Inferior parietal cortex (tissue), 1 donor: ENCODE measurements around the gene CNTNAP4.
A peak's percentile ranks its signal among the peaks of the same experiment; 100 is the strongest.

Experiments
- DNase-seq: peaks from one replicate; pipeline ENCODE4 v3.0.0-alpha.2; 2016; ENCODE audit errors: extremely low spot score

CNTNAP4 gene

DNA sequence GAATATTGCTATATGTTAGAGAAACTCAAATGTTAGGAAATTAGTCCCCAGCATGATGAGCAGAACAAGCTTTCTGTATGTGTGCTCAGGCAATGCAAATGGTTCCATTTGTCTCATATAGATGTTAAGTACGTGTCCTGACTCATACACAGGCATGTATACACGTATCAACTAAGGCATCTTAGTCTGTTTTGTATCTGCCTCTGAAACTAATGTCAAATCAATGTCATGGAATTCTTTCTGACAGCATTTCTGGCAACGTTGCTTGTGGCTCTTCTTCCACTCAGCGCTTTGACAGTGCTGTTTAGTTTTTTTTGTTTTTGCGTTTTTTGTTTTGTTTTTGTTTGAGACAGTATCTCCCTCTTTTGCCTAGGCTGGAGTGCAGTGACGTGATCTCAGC, 111.9 kb downstream of the CNTNAP4 start:
- no peak for DNase-seq

DNA sequence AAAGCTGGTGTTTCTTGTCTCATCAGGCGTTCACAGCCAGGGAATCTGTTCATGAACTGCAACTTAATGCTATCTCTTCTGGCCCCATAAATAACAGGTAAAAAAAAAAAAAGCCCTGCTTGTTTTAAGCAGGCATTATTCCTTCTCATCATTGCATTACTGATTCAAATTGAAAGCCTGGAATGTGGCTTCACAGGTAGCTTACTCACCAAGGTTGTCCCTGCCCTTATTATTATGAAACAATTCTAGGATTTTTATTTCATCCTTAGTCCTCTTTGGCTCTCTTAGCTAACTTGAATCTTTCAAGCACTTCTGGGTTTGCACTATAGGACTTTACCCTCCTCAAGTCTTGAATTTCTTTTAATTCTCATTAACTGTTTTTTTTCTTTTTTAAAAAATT, 113.3 kb downstream of the CNTNAP4 start:
- no peak for DNase-seq

DNA sequence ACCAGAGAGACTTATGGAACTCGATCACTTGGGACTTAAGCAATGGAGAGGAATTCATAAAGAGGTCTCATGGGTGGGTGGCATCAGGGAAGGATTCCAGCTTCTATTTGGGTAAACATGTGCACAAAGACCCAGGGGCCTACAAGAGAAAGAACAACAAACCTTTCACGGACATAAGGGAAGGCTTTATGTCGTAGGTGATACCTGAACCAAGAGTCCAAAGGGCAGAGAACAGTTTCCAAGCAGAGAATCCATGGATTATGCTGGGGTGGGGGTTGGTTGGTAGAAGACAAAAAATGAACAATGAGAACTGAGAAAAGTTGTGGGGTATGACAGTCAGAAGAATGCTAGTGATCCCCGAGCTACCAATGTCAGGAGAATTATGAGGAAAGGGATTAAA, 119.8 kb downstream of the CNTNAP4 start:
- DNase-seq, result no peak

- no peak for DNase-seq
Observed at GRCh38 chr16:76409706-76410105, 132.5 kb downstream of the CNTNAP4 start.

DNA sequence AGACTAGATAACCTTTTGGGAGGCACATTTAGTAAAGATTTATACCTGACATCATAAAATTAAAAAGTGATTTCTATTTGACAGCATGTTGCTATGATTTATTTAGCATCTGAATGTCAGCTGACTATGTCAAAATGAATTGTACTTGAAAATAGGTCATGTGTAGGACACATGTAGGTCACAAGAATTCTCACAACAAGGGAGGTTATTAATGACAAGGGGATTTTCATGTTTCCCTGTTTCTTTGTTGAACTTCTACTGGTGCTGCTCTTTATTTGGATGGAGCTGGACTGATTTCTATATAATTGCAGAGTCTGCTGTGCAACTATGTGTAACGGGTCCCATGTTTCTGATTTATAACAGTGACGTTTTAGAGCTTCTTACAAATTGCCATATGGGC, 144.4 kb downstream of the CNTNAP4 start:
- no peak for DNase-seq

DNA sequence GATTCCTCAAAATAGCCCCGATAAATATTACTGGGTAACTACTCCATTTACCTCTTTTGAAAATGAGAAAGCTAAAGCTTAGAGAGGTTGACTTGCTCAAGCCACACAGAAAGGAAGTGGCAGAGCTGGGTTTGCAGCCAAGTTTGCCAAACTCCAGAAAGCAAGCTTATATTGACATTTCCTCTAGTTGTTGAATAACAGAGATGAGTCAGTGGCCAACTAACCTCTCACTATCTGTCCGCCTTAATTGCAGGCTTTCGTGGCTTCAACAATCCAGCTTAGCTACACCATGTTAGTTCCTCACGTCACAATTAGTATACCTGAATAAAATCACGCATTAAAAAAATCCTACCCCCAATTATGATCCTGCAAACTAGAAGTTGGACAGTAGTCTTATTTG, 151.7 kb downstream of the CNTNAP4 start:
- no peak for DNase-seq

DNA sequence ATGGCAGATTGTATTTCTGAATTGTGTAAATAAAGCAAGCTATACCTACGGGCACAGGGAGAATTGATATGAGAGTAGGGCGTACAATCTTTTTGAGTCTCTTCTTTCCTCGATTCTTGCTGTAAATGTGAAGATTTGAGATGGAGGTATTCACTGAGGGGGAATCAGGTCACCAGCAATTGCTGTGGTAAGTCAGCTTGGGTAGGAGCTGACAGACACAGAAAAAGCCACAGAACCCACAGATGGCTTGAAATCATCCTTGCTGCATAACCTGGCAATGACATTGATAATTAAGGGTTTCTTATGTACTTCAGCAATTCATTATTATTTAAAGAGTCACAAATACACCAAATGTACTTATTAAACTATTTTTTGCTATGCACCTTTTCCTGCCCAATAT, 164.2 kb downstream of the CNTNAP4 start:
- no peak for DNase-seq

- no peak for DNase-seq
Observed at GRCh38 chr16:76441876-76442275, 164.7 kb downstream of the CNTNAP4 start.

- no peak for DNase-seq
Observed at GRCh38 chr16:76443973-76444372, 166.8 kb downstream of the CNTNAP4 start.

GRCh38 chr16:76444832-76445231, 167.6 kb downstream of the CNTNAP4 start:
- DNase-seq, result no peak

DNA sequence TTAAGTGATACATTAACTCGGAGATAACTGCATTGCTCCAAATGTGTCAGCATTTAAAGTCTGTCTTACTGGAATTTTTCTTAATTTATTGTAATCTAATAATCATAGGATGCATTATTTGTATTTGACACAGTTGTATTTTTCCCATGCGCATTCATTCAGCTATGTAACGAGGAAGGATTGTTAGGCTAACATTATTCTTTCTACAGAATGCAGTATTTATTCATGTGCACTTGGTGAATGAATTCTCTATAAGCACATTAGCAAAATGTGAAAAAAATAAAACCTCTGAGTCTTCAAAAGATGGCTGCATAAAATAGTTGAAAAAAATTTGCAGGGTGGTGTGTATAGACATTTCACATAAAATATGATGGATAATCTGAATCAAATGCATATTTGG, 168.6 kb downstream of the CNTNAP4 start:
- no peak for DNase-seq

DNA sequence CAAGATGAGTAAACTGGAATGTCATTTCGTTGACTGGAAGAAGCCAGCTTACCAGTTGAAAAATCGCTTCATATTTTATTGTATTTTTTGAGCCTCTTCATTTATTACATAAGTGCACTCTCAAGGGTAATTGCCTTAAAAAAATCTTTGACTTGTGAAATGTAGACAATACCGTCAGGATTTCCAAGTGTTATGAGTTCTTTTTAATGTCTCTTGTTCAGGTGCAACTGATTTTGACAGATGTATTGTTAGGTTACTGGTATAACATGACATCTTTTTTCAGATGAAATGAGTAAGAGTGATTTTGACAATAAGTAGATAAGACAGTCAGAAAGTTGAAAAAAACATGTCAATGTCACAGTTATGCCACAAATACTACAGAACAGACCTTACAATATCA, 169.1 kb downstream of the CNTNAP4 start:
- no peak for DNase-seq

- DNase-seq, result no peak
Observed at GRCh38 chr16:76450890-76451289, 173.7 kb downstream of the CNTNAP4 start.

DNA sequence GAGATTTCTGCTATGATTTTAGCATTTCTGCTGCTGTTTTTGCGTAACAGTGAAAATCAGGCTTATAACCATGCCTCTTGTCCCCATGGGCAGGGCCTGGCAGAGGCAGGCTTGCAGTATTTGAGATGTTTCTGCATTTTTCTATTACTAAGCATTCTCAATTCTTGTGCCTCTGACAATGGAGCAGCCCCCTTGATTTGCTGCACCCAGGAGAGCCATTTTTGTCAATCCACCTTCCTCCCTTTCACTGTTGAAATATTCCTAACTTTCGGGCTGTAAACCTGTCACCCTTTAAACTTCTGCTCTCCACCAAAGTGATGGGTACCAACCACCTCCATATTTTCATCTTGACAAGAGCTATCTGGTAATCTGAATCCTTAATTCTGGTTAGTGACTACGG, 178.1 kb downstream of the CNTNAP4 start:
- DNase-seq, result no peak

DNA sequence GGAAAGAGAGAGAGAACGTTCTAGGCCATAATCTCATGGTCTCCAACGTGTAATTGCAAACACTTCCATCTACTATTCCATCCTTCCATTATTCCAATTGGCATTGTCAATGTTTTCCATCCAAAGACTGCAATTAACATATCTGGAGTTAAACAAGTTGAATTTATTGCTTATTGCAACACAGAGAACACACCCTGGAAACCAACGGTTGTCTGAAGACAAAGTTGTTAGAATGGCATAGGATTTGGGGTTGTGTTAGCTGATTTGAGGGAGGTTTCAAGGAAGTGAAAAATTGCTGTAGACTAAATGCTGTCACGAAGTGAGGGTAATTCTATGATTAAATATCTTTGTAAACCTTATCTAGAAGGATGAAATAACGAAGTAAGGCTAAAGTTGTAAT, 178.8 kb downstream of the CNTNAP4 start:
- no peak for DNase-seq

DNA sequence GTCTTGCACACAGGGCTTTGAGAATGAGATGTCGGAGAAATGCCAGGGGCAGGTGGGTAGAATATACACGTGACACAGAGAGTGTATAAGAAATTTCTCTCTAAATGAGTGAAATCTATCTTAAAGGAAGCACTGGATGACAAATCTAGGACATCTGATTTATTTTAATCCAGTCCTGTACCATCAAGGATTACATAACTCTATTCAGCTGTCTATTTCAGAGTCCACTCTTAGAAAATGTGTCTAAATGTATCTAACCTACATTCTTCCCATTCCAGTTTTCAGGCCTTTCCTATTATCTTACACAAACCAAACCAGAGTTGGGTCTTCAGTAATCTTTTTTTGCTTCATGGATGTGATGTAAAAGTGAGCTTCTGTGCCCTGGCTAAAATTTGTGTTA, 181.9 kb downstream of the CNTNAP4 start:
- peak; percentile 38 for DNase-seq

DNA sequence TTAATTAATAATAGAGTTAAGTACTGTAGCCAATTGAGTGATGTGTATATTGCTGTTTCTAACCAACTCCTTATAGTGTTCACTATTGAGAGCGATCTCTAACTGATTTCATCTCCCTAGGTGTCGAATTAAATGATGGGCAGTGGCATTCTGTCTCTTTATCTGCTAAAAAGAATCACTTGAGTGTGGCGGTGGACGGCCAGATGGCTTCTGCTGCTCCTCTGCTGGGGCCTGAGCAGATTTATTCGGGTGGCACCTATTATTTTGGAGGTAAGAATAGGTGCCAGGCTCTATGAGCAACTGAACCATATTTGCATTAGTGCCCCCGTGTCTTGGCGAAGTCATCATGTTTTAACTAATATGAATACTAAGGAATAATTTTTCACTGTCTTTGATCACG, 184.6 kb downstream of the CNTNAP4 start:
- no peak for DNase-seq

DNA sequence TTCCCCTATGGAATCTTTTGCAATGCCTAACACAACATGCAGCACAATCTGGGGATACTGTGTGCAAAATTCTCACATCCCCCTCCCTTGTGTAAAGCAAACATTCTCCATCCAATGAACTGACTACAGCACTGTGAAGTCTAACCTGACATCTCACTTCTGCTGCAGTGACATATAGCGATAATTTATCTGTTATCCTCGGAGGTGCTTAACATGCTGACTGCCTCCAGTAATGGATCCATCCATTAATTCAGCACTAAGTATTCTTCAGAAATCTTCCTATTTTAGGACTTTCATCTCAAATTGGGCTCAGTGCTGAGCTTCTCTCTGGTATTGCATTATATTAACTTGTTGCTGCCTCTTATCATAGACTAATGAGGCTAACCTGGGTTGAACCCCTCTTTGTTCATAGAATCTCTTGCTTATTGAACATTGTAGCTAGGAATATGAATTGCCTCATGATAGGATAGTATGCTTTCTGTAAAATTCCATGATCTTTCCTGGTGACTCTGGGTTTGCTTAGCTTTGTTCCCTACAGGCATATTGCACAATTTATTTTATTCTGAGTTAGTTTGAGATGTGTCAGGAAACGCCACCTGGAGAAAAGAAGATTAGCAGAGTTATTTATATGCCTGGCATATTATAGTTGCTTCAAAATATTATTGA, 187.9 kb downstream of the CNTNAP4 start:
- DNase-seq, result no peak

DNA sequence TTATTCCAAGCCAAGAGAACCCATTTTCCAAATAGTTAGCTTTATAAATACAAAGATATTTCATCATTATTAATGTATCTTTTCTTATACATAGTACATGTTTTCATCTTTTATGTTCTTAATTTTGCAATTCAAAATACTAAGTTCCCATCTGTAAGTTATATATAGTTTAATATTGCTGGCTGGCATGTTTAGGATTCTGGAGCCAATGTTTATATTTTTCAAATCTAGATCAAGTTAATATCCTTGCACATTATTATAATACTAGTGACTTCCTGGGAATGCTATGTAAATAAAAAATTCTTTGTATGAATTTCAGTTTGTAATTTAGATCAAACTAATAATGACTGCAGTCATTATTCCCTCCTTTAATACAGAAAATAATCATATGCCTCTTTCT, 189.7 kb downstream of the CNTNAP4 start:
- no peak for DNase-seq

- DNase-seq, result no peak
Observed at GRCh38 chr16:76474048-76474447, 196.8 kb downstream of the CNTNAP4 start.

GRCh38 chr16:76478105-76478504, 200.9 kb downstream of the CNTNAP4 start:
- no peak for DNase-seq

DNA sequence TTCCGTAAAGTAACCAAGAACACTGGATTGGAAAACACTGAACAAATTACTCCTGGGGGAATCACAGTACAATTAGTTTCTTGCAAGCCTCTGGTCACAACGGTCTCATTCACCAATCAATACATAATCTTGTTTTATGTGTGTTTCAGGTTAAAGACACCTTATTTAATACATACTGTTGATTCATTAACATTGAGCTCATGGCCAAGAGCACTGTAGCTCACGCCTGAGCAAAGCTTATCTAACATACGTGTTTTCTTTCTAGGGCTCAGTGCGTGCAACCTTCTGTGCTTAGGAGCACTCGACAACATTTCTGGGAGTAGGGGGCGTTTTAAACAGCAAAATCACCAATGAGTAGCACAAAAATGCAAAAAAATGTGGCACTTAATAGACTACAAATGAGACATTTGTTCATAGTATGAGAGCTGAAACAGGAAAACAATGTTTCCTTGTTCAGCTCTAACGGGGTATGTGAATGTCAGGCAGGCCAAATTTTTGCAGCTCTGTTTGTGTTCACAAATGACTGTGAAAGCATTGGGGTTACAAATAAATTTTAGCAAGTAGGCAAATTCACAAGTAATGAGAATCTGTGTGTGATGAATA, 206.2 kb downstream of the CNTNAP4 start:
- DNase-seq, result peak; percentile 69

GRCh38 chr16:76484020-76484419, 206.8 kb downstream of the CNTNAP4 start:
- DNase-seq, result no peak

DNA sequence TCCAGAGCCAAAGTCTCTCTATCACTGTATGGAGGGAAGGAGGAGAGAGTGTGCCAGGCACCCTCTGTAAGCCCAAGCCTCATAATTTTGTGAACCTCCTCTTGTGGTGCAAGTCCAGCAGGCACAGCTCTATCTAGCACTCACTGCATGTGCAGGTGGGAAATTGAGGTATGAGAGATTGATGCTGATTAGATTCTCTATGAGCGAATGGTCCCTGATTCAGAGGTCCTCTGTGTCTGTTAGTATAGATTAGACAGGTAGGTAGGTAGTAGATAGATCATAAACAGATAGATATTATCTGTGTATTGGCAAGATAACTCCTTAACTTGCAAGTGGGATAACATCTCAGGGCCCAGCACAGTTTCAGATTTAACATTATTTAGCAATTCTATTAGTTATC, 209.5 kb downstream of the CNTNAP4 start:
- no peak for DNase-seq
